Left kidney (tissue), 2 donors: ENCODE results near the gene HNRNPA2B1. TPM values are rescaled to one million over a fixed set of nuclear protein-coding genes. Genes with fewer than 3 reads are reported as not detected.
"Not testable (repeated sequence)": the region's sequence is repeated elsewhere in the genome, so short reads cannot be mapped to it uniquely, and the experiment has no call there.

ENCODE experiments used
- DNase-seq: peaks from one replicate; pipeline ENCODE4 v3.0.0-alpha.2; 2013
- polyA plus RNA-seq: library from polyadenylated mRNA; unstranded; fragments of 120-200 nt; gene quantifications from one replicate; pipeline ENCODE4 v1.2.1, GENCODE V29; 2013; ENCODE audit not compliant: insufficient read length

HNRNPA2B1 gene
- polyA plus RNA-seq, 1 donor: 1,923 TPM

GRCh38 chr7:26186364-26187311 lies 13.9 kb downstream of the HNRNPA2B1 start:
- no peak for DNase-seq

DNA sequence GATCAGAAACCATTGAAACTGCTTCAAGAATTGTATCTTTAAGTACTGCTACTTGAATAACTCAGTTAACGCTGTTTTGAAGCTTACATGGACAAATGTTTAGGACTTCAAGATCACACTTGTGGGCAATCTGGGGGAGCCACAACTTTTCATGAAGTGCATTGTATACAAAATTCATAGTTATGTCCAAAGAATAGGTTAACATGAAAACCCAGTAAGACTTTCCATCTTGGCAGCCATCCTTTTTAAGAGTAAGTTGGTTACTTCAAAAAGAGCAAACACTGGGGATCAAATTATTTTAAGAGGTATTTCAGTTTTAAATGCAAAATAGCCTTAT lies 14.7 kb downstream of the HNRNPA2B1 start:
- no peak for DNase-seq

GRCh38 chr7:26185131-26185843 lies 15.3 kb downstream of the HNRNPA2B1 start:
- no peak for DNase-seq

GRCh38 chr7:26184281-26185101 lies 16.1 kb downstream of the HNRNPA2B1 start:
- DNase-seq: not testable (repeated sequence)

DNA sequence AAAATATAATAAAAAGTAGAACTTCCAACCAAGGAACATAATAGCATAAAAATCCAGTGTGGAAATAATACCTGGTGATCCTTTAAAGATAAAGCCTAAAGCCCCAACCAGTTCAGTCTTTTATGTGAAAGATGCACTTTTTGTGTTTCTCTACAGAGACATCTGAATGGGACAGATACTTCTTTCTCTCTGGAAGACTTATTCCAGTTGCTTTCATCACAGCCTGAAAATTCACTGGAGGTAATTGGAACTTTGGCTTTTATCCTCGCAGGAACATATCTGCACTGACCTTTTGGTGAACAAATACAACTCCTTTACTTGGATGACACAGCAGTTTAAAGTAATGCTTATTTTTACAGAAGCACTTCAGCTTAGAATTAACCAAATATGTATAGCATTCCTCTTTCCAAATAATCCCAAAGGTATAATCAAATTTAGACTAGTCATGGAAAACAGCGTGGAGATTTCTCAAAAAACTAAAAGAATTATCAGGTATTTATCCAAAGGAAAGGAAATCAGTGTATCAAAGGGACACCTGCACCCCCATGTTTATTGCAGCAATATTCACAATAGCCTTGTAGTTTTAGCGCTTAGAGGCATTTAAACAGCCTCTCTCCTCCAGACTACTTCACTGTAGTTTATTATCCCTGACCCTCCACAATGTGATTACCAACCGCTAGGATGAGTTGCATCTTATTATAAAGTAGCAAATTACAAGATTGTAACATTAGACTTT lies 16.8 kb downstream of the HNRNPA2B1 start:
- DNase-seq: no peak

- no peak for DNase-seq
These were observed 17.8 kb downstream of the HNRNPA2B1 start for GRCh38 chr7:26182706-26183105.

DNA sequence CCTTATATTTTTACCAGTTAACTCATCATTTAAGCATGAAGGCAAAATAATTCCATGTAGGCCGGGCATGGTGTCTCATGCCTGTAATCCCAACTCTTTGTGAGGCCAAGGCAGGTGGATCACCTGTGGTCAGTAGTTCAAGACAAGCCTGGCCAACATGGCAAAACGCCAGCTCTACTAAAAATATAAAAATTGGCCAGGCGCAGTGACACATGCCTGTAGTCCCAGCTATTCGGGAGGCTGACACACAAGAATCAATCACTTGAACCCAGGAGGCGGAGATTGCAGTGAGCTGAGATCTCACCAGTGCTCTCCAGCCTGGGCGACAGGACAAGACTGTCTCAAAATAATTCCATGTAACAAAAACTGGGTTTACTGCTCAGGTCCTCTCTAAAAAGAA lies 18.3 kb downstream of the HNRNPA2B1 start:
- no peak for DNase-seq

DNA sequence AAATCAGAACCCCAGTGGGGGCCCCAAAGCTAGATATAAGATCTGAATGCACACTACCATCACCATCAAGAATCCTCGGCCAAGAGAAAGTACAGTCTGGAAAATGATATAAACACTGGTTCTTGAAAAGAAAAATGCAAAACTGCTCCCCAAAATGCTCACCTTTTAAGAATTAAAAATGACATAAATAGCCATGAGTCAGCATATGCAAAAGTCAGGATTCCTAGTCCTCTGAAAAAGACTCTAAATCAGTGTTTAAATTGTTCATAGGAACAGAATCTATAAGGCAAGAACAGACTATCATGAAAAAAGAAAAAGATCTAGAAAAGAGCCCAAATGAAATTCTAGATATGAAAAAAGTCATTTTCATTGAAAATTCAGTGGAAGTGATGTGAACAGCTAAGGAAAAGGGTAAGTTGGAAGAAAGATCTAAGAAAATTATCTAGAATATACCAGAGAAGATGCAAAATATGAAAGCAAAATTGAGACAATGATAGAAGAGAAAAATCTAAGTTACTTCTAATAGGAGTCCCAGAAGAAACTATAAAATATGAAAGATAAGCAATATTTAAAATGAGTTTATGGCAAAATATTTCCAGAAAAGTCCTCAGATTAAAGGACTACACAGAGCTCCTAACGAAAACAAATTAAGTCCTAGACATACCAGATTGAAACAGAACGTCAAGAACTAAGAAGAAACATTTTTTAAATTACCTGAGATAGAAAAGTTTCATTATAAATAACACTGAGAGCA lies 18.9 kb downstream of the HNRNPA2B1 start:
- no peak for DNase-seq

DNA sequence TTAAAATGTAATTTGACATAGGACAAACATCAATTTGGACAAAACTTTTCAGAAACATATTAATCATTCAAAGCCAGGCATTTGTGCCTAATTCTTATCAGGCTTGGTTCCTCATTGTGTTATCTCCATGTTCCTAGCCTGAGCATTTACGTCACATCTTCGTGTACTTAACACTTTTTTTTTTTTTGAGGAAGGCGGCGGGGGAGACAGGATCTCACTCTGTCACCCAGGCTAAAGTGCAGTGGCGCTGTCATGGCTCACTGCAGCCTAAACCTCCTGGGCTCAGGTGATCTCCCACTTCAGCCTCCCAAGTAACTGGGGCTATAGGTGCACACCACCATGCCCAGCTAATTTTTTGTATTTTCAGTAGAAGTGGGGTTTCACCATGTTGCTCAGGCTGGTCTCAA lies 19.8 kb downstream of the HNRNPA2B1 start:
- no peak for DNase-seq

DNA sequence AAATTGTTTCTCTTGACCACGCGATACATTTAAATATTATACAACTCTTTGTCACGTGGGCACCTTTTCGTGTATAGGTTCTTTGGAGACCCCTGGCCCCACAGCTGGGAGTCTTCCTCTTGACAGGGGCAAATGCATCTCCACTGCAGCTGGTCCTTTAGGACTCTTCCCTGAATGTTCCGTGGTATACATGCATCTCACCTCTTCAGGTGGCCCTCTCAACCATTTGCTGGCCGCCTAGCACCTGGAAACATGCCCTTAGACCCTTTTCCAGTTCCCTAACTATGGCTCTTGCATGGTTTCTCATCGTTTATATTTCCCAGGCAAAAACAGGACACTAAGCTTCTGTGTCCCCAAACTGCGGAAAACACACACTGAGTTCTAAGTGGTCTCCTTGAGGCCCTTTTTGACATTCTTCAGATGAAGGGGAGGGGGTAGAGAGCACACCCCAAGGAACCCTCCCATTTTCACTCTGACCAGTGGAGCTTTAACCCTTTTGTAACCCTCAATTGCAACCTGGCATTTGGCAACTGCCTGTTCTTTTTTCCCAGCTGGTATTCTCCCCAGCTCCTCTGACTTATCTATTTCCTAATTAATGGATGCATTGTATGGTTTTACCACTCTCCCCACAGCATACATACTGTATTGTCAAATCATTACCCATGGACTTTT lies 20.6 kb downstream of the HNRNPA2B1 start:
- no peak for DNase-seq

GRCh38 chr7:26179422-26179821 lies 21.1 kb downstream of the HNRNPA2B1 start:
- DNase-seq: no peak

DNA sequence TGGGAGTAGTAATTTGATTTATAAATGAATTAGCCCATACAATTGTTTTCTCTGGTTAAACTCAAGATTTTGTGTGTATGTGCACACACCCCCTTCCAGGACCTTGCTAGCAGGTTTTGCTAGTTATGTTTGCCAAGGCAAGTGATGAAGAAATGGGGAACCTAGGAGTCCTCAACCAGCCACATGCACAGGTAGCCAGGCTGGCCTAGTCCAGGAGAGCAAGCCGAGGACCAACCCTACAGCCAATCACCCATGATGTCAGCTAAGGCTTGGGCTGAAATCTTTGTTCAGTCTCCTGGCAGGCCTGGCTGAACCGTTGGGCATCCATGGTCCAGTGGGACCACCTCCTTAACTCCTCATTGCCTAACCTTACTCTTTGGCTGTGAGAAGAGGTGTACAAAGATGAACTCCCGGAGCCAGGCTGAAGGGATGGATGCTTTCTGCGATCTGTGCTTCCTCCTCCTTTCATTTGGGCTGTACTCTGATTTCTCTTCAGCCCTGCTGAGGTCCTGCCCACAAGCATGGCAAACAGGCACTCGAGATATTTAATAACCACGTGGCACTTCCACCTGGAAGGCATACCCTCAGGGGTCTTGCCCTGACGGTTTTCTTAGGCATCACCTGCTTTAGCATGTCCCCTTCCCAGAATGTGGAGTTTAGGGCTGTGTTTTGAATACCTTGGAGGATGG lies 22.1 kb downstream of the HNRNPA2B1 start:
- no peak for DNase-seq

DNA sequence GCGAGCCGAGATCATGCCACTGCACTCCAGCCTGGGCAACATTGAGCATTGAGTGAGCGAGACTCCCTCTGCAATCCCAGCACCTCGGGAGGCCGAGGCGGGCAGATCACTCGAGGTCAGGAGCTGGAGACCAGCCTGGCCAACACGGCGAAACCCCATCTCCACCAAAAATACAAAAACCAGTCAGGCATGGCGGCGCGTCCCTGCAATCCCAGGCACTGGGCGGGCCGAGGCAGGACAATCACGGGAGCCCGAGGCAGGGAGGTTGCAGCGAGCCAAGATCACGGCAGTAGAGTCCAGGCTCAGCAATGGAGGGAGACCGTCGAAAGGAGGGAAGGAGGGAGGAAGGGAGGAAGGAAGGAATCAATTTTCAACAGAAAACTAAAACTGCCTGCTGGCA lies 23.3 kb downstream of the HNRNPA2B1 start:
- not testable (repeated sequence) for DNase-seq

- not testable (repeated sequence) for DNase-seq
These were observed 23.9 kb downstream of the HNRNPA2B1 start for GRCh38 chr7:26176696-26177095.

DNA sequence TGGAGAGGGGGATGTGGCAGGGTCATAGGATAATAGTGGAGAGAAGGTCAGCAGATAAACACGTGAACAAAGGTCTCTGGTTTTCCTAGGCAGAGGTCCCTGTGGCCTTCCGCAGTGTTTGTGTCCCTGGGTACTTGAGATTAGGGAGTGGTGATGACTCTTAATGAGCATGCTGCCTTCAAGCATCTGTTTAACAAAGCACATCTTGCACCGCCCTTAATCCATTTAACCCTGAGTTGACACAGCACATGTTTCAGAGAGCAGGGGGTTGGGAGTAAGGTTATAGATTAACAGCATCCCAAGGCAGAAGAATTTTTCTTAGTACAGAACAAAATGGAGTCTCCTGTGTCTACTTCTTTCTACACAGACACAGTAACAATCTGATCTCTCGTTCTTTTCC lies 24.6 kb downstream of the HNRNPA2B1 start:
- not testable (repeated sequence) for DNase-seq

DNA sequence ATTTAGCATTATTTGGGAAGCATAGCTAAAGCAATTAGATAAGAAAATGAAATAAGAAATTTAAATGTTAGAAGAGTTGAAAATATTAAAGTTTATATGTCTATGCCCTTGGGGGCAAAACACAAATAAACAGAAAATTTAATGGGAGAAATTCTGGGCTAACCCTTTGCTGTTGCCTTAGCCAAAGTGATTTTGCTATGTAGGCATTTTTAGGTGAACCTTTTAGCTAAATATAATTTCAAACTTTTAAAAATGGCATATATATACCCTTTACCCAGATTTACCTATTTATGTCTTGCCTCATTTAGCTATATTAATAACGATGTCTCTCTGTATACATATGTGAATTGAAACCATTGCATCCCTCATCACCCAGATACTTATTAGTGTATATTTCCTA lies 28.5 kb downstream of the HNRNPA2B1 start:
- DNase-seq: no peak

DNA sequence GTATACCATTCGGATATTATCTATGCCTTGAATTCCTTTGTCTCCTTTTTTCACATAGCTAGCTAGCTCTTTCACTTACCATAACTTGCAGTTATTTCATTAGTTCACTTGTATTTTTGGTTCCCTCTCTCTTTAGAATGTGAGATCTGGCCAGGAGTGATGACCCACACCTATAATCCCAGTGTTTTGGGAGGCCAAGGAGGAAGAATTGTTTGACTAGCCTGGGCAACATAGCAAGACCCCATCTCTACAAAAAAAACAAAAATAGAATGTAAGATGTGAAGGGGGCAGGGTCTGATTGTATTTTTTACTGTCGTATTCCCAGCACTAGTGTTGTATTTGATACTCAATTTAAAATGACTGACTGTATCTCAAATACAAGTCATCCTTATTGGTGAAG lies 28.9 kb downstream of the HNRNPA2B1 start:
- DNase-seq: no peak

GRCh38 chr7:26170663-26171062 lies 29.9 kb downstream of the HNRNPA2B1 start:
- DNase-seq: no peak

GRCh38 chr7:26169271-26169670 lies 31.3 kb downstream of the HNRNPA2B1 start:
- no peak for DNase-seq
